HCT116 (cell line): ENCODE measurements around the gene CFAP74.

Experiments used
- CEBPB ChIP-seq: IDR thresholded peaks from 2 replicates; pipeline ENCODE4 v1.6.1; 2012; ENCODE audit warnings: low read depth
- ELF1 ChIP-seq: IDR thresholded peaks from 2 replicates; pipeline ENCODE4 v1.6.1; 2012; ENCODE audit warnings: low read depth, borderline replicate concordance
- EZH2 ChIP-seq: fragments of 200-600 bp; sonication (generic); IDR thresholded peaks from 2 replicates; pipeline ENCODE4 v1.6.1; 2017; ENCODE audit warnings: antibody characterized with exemption, mixed run types
- POLR2A ChIP-seq: IDR thresholded peaks from 2 replicates; pipeline ENCODE4 v1.7.0; 2011; ENCODE audit warnings: borderline replicate concordance; ENCODE audit not compliant: insufficient read depth, insufficient read length; ENCODE audit errors: extremely low read depth
- POLR2AphosphoS5 ChIP-seq: IDR thresholded peaks from 2 replicates; pipeline ENCODE4 v1.6.1; 2011; ENCODE audit warnings: mild to moderate bottlenecking, low read depth, low read length, moderate library complexity
- SP1 ChIP-seq: IDR thresholded peaks from 2 replicates; pipeline ENCODE4 v1.6.1; 2012; ENCODE audit warnings: low read depth
- YY1 ChIP-seq: IDR thresholded peaks from 2 replicates; pipeline ENCODE4 v1.6.1; 2011; ENCODE audit warnings: low read length, low read depth, moderate library complexity, mild to moderate bottlenecking; ENCODE audit not compliant: insufficient replicate concordance; ENCODE audit errors: extremely low read depth
- ZNF274 ChIP-seq: fragments of 200-500 bp; sonication (Bioruptor generic); IDR thresholded peaks from 2 replicates; pipeline ENCODE4 v1.6.1; 2014; ENCODE audit warnings: mild to moderate bottlenecking, low read depth, low read length, inconsistent platforms
- TF ChIP-seq, protein P1 (sequence below), 3 experiments: fragments of 200-600 bp in 1 of 3; sonication (generic) in 1 of 3; IDR thresholded peaks in 2 of 3; conservative IDR thresholded peaks in 1 of 3; 2 replicates each; pipeline ENCODE4 v1.5.1; 2012 to 2017; ENCODE audit warnings: low read depth in 2 of 3, low read length in 2 of 3, antibody characterized with exemption in 1 of 3, borderline replicate concordance in 1 of 3, control low read depth in 1 of 3, mild to moderate bottlenecking in 1 of 3, mixed read lengths in 1 of 3, mixed run types in 1 of 3, moderate library complexity in 1 of 3; ENCODE audit not compliant: insufficient read depth in 1 of 3
- TF ChIP-seq, protein P2 (sequence below): IDR thresholded peaks from 2 replicates; pipeline ENCODE4 v1.6.1; 2012; ENCODE audit warnings: low read depth
- TF ChIP-seq, protein P3 (sequence below): IDR thresholded peaks from 2 replicates; pipeline ENCODE4 v1.6.1; 2012

GRCh38 chr1:1958071-1958541 lies 45.5 kb downstream of the CFAP74 start:
- TF ChIP-seq YY1: no peak
- TF ChIP-seq, protein P1, sequence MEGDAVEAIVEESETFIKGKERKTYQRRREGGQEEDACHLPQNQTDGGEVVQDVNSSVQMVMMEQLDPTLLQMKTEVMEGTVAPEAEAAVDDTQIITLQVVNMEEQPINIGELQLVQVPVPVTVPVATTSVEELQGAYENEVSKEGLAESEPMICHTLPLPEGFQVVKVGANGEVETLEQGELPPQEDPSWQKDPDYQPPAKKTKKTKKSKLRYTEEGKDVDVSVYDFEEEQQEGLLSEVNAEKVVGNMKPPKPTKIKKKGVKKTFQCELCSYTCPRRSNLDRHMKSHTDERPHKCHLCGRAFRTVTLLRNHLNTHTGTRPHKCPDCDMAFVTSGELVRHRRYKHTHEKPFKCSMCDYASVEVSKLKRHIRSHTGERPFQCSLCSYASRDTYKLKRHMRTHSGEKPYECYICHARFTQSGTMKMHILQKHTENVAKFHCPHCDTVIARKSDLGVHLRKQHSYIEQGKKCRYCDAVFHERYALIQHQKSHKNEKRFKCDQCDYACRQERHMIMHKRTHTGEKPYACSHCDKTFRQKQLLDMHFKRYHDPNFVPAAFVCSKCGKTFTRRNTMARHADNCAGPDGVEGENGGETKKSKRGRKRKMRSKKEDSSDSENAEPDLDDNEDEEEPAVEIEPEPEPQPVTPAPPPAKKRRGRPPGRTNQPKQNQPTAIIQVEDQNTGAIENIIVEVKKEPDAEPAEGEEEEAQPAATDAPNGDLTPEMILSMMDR (IDR thresholded peaks at IDR 0.05 in 2 of 3, conservative IDR thresholded peaks at IDR 0.05 in 1 of 3; ENCODE audit: borderline replicate concordance in 1 of 3, insufficient read depth in 1 of 3, low read depth in 2 of 3, low read length in 2 of 3): no peak
- TF ChIP-seq POLR2AphosphoS5: no peak
- TF ChIP-seq CEBPB: no peak
- no peak for TF ChIP-seq EZH2
- TF ChIP-seq, protein P2, sequence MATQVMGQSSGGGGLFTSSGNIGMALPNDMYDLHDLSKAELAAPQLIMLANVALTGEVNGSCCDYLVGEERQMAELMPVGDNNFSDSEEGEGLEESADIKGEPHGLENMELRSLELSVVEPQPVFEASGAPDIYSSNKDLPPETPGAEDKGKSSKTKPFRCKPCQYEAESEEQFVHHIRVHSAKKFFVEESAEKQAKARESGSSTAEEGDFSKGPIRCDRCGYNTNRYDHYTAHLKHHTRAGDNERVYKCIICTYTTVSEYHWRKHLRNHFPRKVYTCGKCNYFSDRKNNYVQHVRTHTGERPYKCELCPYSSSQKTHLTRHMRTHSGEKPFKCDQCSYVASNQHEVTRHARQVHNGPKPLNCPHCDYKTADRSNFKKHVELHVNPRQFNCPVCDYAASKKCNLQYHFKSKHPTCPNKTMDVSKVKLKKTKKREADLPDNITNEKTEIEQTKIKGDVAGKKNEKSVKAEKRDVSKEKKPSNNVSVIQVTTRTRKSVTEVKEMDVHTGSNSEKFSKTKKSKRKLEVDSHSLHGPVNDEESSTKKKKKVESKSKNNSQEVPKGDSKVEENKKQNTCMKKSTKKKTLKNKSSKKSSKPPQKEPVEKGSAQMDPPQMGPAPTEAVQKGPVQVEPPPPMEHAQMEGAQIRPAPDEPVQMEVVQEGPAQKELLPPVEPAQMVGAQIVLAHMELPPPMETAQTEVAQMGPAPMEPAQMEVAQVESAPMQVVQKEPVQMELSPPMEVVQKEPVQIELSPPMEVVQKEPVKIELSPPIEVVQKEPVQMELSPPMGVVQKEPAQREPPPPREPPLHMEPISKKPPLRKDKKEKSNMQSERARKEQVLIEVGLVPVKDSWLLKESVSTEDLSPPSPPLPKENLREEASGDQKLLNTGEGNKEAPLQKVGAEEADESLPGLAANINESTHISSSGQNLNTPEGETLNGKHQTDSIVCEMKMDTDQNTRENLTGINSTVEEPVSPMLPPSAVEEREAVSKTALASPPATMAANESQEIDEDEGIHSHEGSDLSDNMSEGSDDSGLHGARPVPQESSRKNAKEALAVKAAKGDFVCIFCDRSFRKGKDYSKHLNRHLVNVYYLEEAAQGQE: no peak
- TF ChIP-seq POLR2A: no peak
- TF ChIP-seq, protein P3, sequence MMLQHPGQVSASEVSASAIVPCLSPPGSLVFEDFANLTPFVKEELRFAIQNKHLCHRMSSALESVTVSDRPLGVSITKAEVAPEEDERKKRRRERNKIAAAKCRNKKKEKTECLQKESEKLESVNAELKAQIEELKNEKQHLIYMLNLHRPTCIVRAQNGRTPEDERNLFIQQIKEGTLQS: no peak
- no peak for TF ChIP-seq ELF1
- no peak for TF ChIP-seq SP1
- TF ChIP-seq ZNF274: no peak
